GM19438 (cell line): ENCODE data around the gene COG1.

Experiments used
- ATAC-seq: cut with Tn5 transposase; IDR thresholded peaks from one replicate; pipeline ENCODE4 v1.9.1; 2021; ENCODE audit warnings: low read depth; ENCODE audit not compliant: unreplicated experiment

Gene COG1

GRCh38 chr17:73198930-73199260 lies 6.0 kb downstream of the COG1 start:
- ATAC-seq, result no peak

- ATAC-seq, result no peak
Measured at GRCh38 chr17:73199751-73200317, 7.0 kb downstream of the COG1 start.

GRCh38 chr17:73200476-73200875 lies 7.6 kb downstream of the COG1 start:
- ATAC-seq, result no peak

- ATAC-seq, result no peak
Measured at GRCh38 chr17:73201215-73202069, 8.6 kb downstream of the COG1 start.

- ATAC-seq, result no peak
Measured at GRCh38 chr17:73203135-73203787, 10.4 kb downstream of the COG1 start.

- ATAC-seq, result no peak
Measured at GRCh38 chr17:73203788-73204479, 11.1 kb downstream of the COG1 start.

GRCh38 chr17:73205459-73205961 lies 12.7 kb downstream of the COG1 start:
- no peak for ATAC-seq

GRCh38 chr17:73208139-73208827 lies 15.4 kb downstream of the COG1 start:
- no peak for ATAC-seq

GRCh38 chr17:73209436-73209835 lies 16.6 kb downstream of the COG1 start:
- ATAC-seq, result no peak

- no peak for ATAC-seq
Measured at GRCh38 chr17:73210002-73210678, 17.3 kb downstream of the COG1 start.

GRCh38 chr17:73211745-73212144 lies 18.9 kb downstream of the COG1 start:
- ATAC-seq, result no peak

- no peak for ATAC-seq
Measured at GRCh38 chr17:73214008-73214407, 21.2 kb downstream of the COG1 start.

GRCh38 chr17:73214851-73215250 lies 22.0 kb downstream of the COG1 start:
- no peak for ATAC-seq

- ATAC-seq, result no peak
Measured at GRCh38 chr17:73215447-73215846, 22.6 kb downstream of the COG1 start.

GRCh38 chr17:73223626-73224230 lies 30.9 kb downstream of the COG1 start:
- no peak for ATAC-seq

GRCh38 chr17:73224237-73224636 lies 31.4 kb downstream of the COG1 start:
- ATAC-seq, result no peak

GRCh38 chr17:73224663-73225305 lies 31.9 kb downstream of the COG1 start:
- ATAC-seq, result no peak

- ATAC-seq, result no peak
Measured at GRCh38 chr17:73226556-73227172, 33.8 kb downstream of the COG1 start.

GRCh38 chr17:73227379-73227778 lies 34.5 kb downstream of the COG1 start:
- no peak for ATAC-seq
